Measurements from ENCODE around the gene ATP13A2. TPM values are rescaled to one million over a fixed set of nuclear protein-coding genes. Genes with fewer than 3 reads are reported as not detected.
"Not testable (repeated sequence)": the region's sequence is repeated elsewhere in the genome, so short reads cannot be mapped to it uniquely, and the experiment has no call there.

ATP13A2 gene
- total RNA-seq, 5 donors from 2014 or later (not counting 1 experiment from before 2014, with no cell fraction given) = 39.4 to 65.5 (median 58.2) TPM

DNA sequence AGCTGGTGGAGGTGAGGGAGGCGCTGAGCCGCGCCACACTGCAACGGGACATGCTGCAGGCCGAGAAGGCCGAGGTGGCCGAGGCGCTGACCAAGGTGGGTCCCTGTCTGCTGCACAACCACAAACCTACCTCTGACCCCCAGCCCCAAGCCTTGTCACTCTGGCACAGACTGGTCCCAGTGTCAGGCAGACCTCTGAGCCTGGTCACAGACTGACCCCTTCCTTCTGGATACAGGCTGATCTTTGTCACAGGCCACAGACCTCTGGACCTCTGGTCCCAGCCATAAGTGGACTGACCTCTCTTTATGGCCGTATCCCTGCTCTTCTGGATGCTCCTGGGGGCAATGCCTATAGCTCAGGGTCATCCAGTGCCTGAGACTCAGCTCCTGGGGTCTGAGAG is 66.2 kb downstream of the ATP13A2 start:
- H3K4me1 ChIP-seq (ENCODE audit: control insufficient read depth in 1 of 2, extremely low read depth in 1 of 2, insufficient read depth in 2 of 2, low read length in 2 of 2); ATAC-seq (replicated peaks in 1 of 4); H3K4me3 Mint-ChIP-seq; H3K9me3 Mint-ChIP-seq; H3K9me3 ChIP-seq; H3K27ac Mint-ChIP-seq; H3K27me3 ChIP-seq (replicated peaks in 1 of 2; ENCODE audit: control insufficient read depth in 2 of 2, extremely low read depth in 1 of 2, insufficient read depth in 2 of 2, low read length in 1 of 2); H3K27me3 Mint-ChIP-seq; DNase-seq; H3K4me3 ChIP-seq (ENCODE audit: control insufficient read depth in 1 of 2, extremely low read depth in 1 of 2, low read length in 1 of 2); H3K4me1 Mint-ChIP-seq; H3K27ac ChIP-seq (ENCODE audit: low read length): not testable (repeated sequence)
- peaks cover 24% of the 10 kb centered on the region for H3K36me3 Mint-ChIP-seq
- ChIA-PET CTCF (interaction anchor here in 1 of 2 donors (1.5 kb wide), 1 partner anchor 325 kb away, joined by 3 read pairs; no protein-coding TSS in a partner anchor), POLR2A (interaction anchor here in 1 of 2 donors (0.5 kb wide), 1 partner anchor 986 kb away, joined by 3 read pairs; no protein-coding TSS in a partner anchor)
- WGBS (ENCODE audit: insufficient coverage) = 67% methylated on average over 1 of the region's 9 CpGs
- peaks cover 5 to 18% of the 10 kb centered on the region in 2 donors for H3K36me3 ChIP-seq (ENCODE audit: control insufficient read depth in 2 of 2, extremely low read depth in 1 of 2, insufficient read depth in 1 of 2, low read length in 1 of 2)

DNA sequence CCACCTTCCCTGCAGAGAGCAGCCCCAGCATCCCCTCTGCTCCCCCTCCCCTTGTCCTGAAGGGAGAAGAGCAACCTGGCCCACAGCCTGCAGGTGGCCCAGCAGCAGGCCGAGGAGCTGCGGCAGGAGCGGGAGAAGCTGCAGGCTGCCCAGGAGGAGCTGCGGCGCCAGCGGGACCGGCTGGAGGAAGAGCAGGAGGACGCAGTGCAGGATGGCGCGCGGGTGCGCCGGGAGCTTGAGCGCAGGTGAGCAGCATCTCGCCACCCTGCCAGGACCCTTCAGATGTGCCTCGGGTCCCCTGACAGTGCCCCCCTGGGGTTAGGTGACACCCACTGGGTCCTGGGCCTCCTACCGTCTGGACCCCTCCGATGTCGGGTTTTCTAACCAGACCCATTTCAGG is 67.7 kb downstream of the ATP13A2 start:
- Mint-ChIP-seq H3K27ac (no peak overlapping the region), H3K9me3 (no peaks in the 10 kb centered on the region), H3K4me1 (no peaks in the 10 kb centered on the region), H3K27me3 (no peaks in the 10 kb centered on the region), H3K36me3 (peaks cover 24% of the 10 kb centered on the region), H3K4me3 (no peak overlapping the region)
- Histone ChIP-seq H3K36me3 (ENCODE audit: control insufficient read depth in 2 of 2, extremely low read depth in 1 of 2, insufficient read depth in 1 of 2, low read length in 1 of 2) (peaks cover 5 to 18% of the 10 kb centered on the region in 2 donors), H3K9me3 (no peaks in the 10 kb centered on the region), H3K4me1 (ENCODE audit: control insufficient read depth in 1 of 2, extremely low read depth in 1 of 2, insufficient read depth in 2 of 2, low read length in 2 of 2) (no peaks in the 10 kb centered on the region), H3K4me3 (ENCODE audit: control insufficient read depth in 1 of 2, extremely low read depth in 1 of 2, low read length in 1 of 2) (no peak overlapping the region), H3K27ac (ENCODE audit: low read length) (no peak overlapping the region), H3K27me3 (replicated peaks in 1 of 2; ENCODE audit: control insufficient read depth in 2 of 2, extremely low read depth in 1 of 2, insufficient read depth in 2 of 2, low read length in 1 of 2) (no peaks in the 10 kb centered on the region)
- CTCF ChIA-PET = no interaction called here
- POLR2A ChIA-PET = no interaction called here
- DNase-seq (no peak), ATAC-seq (replicated peaks in 1 of 4) (no peak)
- WGBS (ENCODE audit: insufficient coverage) = 96% methylated on average over 16 of the region's 19 CpGs

DNA sequence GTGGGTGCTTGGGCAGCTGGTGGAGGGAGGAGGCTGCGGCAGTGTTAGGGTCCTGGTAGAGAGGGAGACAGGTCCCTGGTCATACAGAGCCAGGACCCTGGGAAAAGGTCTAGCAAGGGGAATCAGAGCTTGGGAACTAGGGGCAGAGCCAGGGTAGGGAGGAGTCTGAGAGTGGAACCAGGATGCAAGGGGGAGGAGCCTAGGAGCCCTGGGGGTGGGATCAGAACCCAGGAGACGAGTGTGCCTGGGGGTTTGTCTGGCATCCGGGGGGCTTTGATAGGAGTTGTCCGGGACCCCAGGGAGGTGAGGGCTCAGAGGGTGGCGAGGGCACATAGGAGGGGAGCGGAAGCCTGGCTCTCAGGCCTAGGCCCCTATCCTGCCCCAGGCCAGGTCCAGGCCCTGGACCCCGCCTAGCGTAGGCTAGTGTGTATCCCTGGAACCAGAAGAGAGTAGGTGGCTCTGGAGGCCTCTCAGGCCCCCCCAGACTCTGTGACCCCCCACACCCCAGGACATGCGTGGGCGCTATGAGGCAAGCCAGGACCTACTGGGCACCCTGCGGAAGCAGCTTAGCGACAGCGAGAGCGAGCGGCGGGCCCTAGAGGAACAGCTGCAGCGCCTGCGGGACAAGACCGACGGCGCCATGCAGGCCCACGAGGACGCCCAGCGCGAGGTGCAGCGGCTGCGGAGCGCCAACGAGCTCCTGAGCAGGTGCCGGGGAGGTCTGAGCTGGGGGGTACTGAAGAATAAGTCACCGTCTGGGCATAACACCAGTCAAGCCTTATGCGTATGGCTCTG is 72.1 kb downstream of the ATP13A2 start:
- H3K36me3 Mint-ChIP-seq = peaks cover 28% of the 10 kb centered on the region
- H3K4me3 Mint-ChIP-seq; H3K4me1 ChIP-seq (ENCODE audit: control insufficient read depth in 1 of 2, extremely low read depth in 1 of 2, insufficient read depth in 2 of 2, low read length in 2 of 2); H3K9me3 Mint-ChIP-seq; H3K27ac ChIP-seq (ENCODE audit: low read length); ATAC-seq (replicated peaks in 1 of 4); DNase-seq; POLR2A ChIA-PET; H3K27me3 Mint-ChIP-seq; H3K9me3 ChIP-seq; H3K4me1 Mint-ChIP-seq; H3K27ac Mint-ChIP-seq; CTCF ChIA-PET; H3K4me3 ChIP-seq (ENCODE audit: control insufficient read depth in 1 of 2, extremely low read depth in 1 of 2, low read length in 1 of 2); H3K27me3 ChIP-seq (replicated peaks in 1 of 2; ENCODE audit: control insufficient read depth in 2 of 2, extremely low read depth in 1 of 2, insufficient read depth in 2 of 2, low read length in 1 of 2): not testable (repeated sequence)
- H3K36me3 ChIP-seq (ENCODE audit: control insufficient read depth in 2 of 2, extremely low read depth in 1 of 2, insufficient read depth in 1 of 2, low read length in 1 of 2) = peaks cover 7 to 13% of the 10 kb centered on the region in 2 donors
- 96% methylated on average over 32 of the region's 32 CpGs for WGBS (ENCODE audit: insufficient coverage)

DNA sequence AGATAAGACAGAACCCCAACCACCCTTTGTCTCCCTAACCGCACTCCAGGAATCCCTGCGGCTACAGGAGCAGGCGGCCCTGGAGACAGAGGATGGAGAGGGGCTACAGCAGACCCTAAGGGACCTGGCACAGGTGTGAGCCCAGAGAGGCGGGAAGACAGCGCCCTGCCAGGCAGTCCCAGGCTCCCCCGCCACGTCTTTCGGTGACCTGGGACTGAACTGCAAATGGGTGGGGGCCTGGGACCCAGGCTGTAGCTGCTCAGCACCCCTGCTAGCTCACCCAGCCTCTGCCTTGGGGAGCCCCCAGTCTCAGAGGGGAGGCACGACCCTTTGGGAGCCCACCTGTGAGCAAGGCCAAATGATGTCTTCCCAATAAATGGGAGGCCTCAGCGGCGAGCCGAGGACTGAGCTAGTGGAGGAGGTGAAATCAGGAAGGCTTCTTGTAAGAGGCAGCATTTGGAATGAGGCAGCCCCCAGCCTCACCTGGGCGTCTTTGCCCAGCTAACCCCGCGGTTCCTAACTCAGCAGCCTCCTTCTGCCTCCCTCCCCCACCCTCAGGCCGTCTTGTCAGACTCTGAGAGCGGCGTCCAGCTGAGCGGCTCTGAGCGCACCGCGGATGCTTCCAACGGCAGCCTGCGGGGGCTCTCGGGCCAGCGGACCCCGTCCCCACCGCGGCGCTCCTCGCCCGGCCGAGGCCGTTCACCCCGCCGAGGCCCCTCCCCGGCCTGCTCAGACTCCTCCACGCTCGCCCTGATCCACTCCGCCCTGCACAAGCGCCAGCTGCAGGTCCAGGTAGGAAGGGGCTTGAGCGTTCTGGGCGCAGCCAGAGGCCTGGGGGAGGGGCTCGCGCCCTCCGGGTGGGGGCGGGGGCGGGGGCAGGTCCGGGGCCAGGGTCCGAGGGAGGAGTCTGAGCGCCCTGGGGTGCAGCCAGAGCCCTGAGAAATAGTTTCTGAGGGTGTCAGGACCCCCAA is 73.1 kb downstream of the ATP13A2 start:
- Histone ChIP-seq H3K27me3 (replicated peaks in 1 of 2; ENCODE audit: control insufficient read depth in 2 of 2, extremely low read depth in 1 of 2, insufficient read depth in 2 of 2, low read length in 1 of 2) (no peaks in the 10 kb centered on the region), H3K4me3 (ENCODE audit: control insufficient read depth in 1 of 2, extremely low read depth in 1 of 2, low read length in 1 of 2) (no peak overlapping the region), H3K4me1 (ENCODE audit: control insufficient read depth in 1 of 2, extremely low read depth in 1 of 2, insufficient read depth in 2 of 2, low read length in 2 of 2) (no peaks in the 10 kb centered on the region), H3K36me3 (ENCODE audit: control insufficient read depth in 2 of 2, extremely low read depth in 1 of 2, insufficient read depth in 1 of 2, low read length in 1 of 2) (peaks cover 4 to 6% of the 10 kb centered on the region in 2 donors), H3K9me3 (no peaks in the 10 kb centered on the region), H3K27ac (ENCODE audit: low read length) (no peak overlapping the region)
- Mint-ChIP-seq H3K9me3 (no peaks in the 10 kb centered on the region), H3K4me3 (no peak overlapping the region), H3K36me3 (peaks cover 24% of the 10 kb centered on the region), H3K27me3 (no peaks in the 10 kb centered on the region), H3K27ac (no peak overlapping the region), H3K4me1 (no peaks in the 10 kb centered on the region)
- 95% methylated on average over 37 of the region's 51 CpGs for WGBS (ENCODE audit: insufficient coverage)
- ATAC-seq (replicated peaks in 1 of 4) = no peak
- CTCF ChIA-PET = no interaction called here
- POLR2A ChIA-PET = no interaction called here
- DNase-seq = no peak

GRCh38 chr1:16936580-16936979 is 75.1 kb downstream of the ATP13A2 start:
- peaks cover 24% of the 10 kb centered on the region for H3K36me3 Mint-ChIP-seq
- H3K4me3 Mint-ChIP-seq; H3K27ac ChIP-seq (ENCODE audit: low read length); H3K4me1 Mint-ChIP-seq; ATAC-seq (replicated peaks in 1 of 4); H3K27me3 Mint-ChIP-seq; H3K9me3 ChIP-seq; H3K27me3 ChIP-seq (replicated peaks in 1 of 2; ENCODE audit: control insufficient read depth in 2 of 2, extremely low read depth in 1 of 2, insufficient read depth in 2 of 2, low read length in 1 of 2); H3K27ac Mint-ChIP-seq; H3K4me3 ChIP-seq (ENCODE audit: control insufficient read depth in 1 of 2, extremely low read depth in 1 of 2, low read length in 1 of 2); POLR2A ChIA-PET; H3K36me3 ChIP-seq (ENCODE audit: control insufficient read depth in 2 of 2, extremely low read depth in 1 of 2, insufficient read depth in 1 of 2, low read length in 1 of 2); CTCF ChIA-PET; DNase-seq; H3K4me1 ChIP-seq (ENCODE audit: control insufficient read depth in 1 of 2, extremely low read depth in 1 of 2, insufficient read depth in 2 of 2, low read length in 2 of 2); H3K9me3 Mint-ChIP-seq: not testable (repeated sequence)
- WGBS (ENCODE audit: insufficient coverage) = 91% methylated on average over 16 of the region's 16 CpGs

All from T-cell (primary cell).